Sciatic nerve (tissue), 2 donors: ENCODE measurements around the gene GRIN1. TPM values are rescaled to one million over a fixed set of nuclear protein-coding genes. Genes with fewer than 3 reads are reported as not detected.

Experiments
- ATAC-seq: fragments of 200-7000 bp; cut with Tn5 transposase; one replicate; pipeline ENCODE4 v1.9.1; 2020; ENCODE audit warnings: mild to moderate bottlenecking, moderate library complexity
- DNase-seq: peaks from one replicate; pipeline ENCODE4 v3.0.0-alpha.2; 2020; ENCODE audit warnings: low spot score
- intact Hi-C: fragments of 100-400 bp; cut with DNase I; formaldehyde crosslinking; loops from one replicate; pipeline ENCODE4 v1.14.2; 2022
- total RNA-seq: library from RNA; stranded (reverse); fragmentation: NEBNext Ultra II Directional; extraction: Animal tissue kit (Norgen Biotek cat#: 25700); gene quantifications from one replicate; pipeline ENCODE4 v1.2.1, GENCODE V29; 2021
- donor health status: DM: no; HTN: no; CAD: no.
- donor health status: DM: no; HTN: no; CAD: no.

GRIN1 gene
- total RNA-seq, 1 donor from 2014 or later, result not detected

- no peak for ATAC-seq
- no peak for DNase-seq
- intact Hi-C loops, result no loop called here
These were observed 31.0 kb downstream of the GRIN1 start, which contains the start of gene LRRC26 for GRCh38 chr9:137169896-137170358. Gene LRRC26, minus strand, starts transcription at chr9:137170051. Its CDS starts 108 bp downstream, at chr9:137169943.

GRCh38 chr9:137170486-137171148, 31.7 kb downstream of the GRIN1 start:
- ATAC-seq (no peak), DNase-seq (no peak)
- intact Hi-C loops, result no loop called here

- intact Hi-C loops, result no loop called here
- no peak for ATAC-seq
These were observed 32.4 kb downstream of the GRIN1 start for GRCh38 chr9:137171149-137171900.

GRCh38 chr9:137172901-137173795, 34.2 kb downstream of the GRIN1 start:
- intact Hi-C loops, result no loop called here
- ATAC-seq (no peak), DNase-seq (no peak)

More at GRCh38 chr9:137171149-137171900, 32.4 kb downstream of the GRIN1 start:
- no peak for DNase-seq

- DNase-seq (no peak), ATAC-seq (no peak)
- intact Hi-C loops, result no loop called here
These were observed 35.1 kb downstream of the GRIN1 start for GRCh38 chr9:137173796-137174664.

- ATAC-seq, result no peak
- no peak for DNase-seq
These were observed 35.9 kb downstream of the GRIN1 start for GRCh38 chr9:137174722-137175293.

GRCh38 chr9:137175345-137175961, 36.5 kb downstream of the GRIN1 start:
- DNase-seq, result no peak
- no peak for ATAC-seq
- intact Hi-C loops, result no loop called here

More at GRCh38 chr9:137174722-137175293, 35.9 kb downstream of the GRIN1 start:
- intact Hi-C loops, result no loop called here

- DNase-seq, result no peak
- intact Hi-C loops, result no loop called here
- ATAC-seq, result no peak
These were observed 37.6 kb downstream of the GRIN1 start for GRCh38 chr9:137176302-137177182.

- intact Hi-C loops, result no loop called here
- ATAC-seq (no peak), DNase-seq (no peak)
These were observed 39.4 kb downstream of the GRIN1 start for GRCh38 chr9:137178201-137178938.

GRCh38 chr9:137178939-137179630, 40.1 kb downstream of the GRIN1 start:
- ATAC-seq (no peak), DNase-seq (no peak)
- intact Hi-C loops, result no loop called here

GRCh38 chr9:137179761-137180160, 40.8 kb downstream of the GRIN1 start:
- intact Hi-C loops, result loop anchor here (10.0 kb wide), 1 partner anchor 55 kb away; the partner anchor contains the start of gene SLC34A3
- DNase-seq (no peak), ATAC-seq (no peak)

- no peak for DNase-seq
- intact Hi-C loops, result loop anchor here (10.0 kb wide), 1 partner anchor 54 kb away; the partner anchor contains the start of gene SLC34A3
- ATAC-seq, result no peak
These were observed 41.5 kb downstream of the GRIN1 start for GRCh38 chr9:137180491-137180890.

GRCh38 chr9:137181680-137182079, 42.7 kb downstream of the GRIN1 start:
- intact Hi-C loops, result loop anchor here (10.0 kb wide), 1 partner anchor 53 kb away; the partner anchor contains the start of gene SLC34A3
- no peak for DNase-seq

GRCh38 chr9:137182836-137183235, 43.9 kb downstream of the GRIN1 start:
- DNase-seq, result no peak
- no peak for ATAC-seq
- intact Hi-C loops, result loop anchor here (10.0 kb wide), 1 partner anchor 52 kb away; the partner anchor contains the start of gene SLC34A3

More at GRCh38 chr9:137181680-137182079, 42.7 kb downstream of the GRIN1 start:
- no peak for ATAC-seq

GRCh38 chr9:137183980-137184595, 45.1 kb downstream of the GRIN1 start:
- ATAC-seq (no peak), DNase-seq (no peak)
- intact Hi-C loops, result loop anchor here (10.0 kb wide), 1 partner anchor 51 kb away; the partner anchor contains the start of gene SLC34A3
